Stimulated activated CD4-positive, alpha-beta T cell treated with anti-CD3 and anti-CD28 coated beads, Interleukin-15, amount 100 ng/mL, for 1 hour (primary cell): ENCODE results near the gene HYAL3.
A peak's percentile ranks its signal among the peaks of the same experiment; 100 is the strongest.
"Not testable (repeated sequence)": the region's sequence is repeated elsewhere in the genome, so short reads cannot be mapped to it uniquely, and the experiment has no call there.

Experiments used
- DNase-seq, 2 donors: peaks; one replicate each; pipeline ENCODE4 v3.0.0-alpha.2; 2020; ENCODE audit warnings: low read depth in 1 of 2, low spot score in 1 of 2

The HYAL3 gene

GRCh38 chr3:50316657-50317242 lies 17.5 kb upstream of the HYAL3 start:
- DNase-seq, result peak; percentile 36 to 49

- no peak for DNase-seq
Observed at GRCh38 chr3:50314816-50315215, 15.6 kb upstream of the HYAL3 start.

GRCh38 chr3:50314342-50314741 lies 15.1 kb upstream of the HYAL3 start:
- no peak for DNase-seq

- DNase-seq, result not testable (repeated sequence)
Observed at GRCh38 chr3:50312041-50312440, 12.8 kb upstream of the HYAL3 start.

- DNase-seq, result no peak
Observed at GRCh38 chr3:50304601-50305000, 5.4 kb upstream of the HYAL3 start.

GRCh38 chr3:50303013-50303815 lies 4.0 kb upstream of the HYAL3 start, which contains the start of gene HYAL1:
HYAL1 (minus strand) TSS chr3:50303574; CDS start chr3:50302956, 618 bp downstream.
- no peak for DNase-seq

- DNase-seq, result no peak
Observed at GRCh38 chr3:50302095-50303012, 3.1 kb upstream of the HYAL3 start.

GRCh38 chr3:50300681-50301254 lies 1.6 kb upstream of the HYAL3 start:
- DNase-seq, result no peak

GRCh38 chr3:50299929-50300680 lies 900 bp upstream of the HYAL3 start:
- DNase-seq, result no peak

- no peak for DNase-seq
Observed at GRCh38 chr3:50299638-50299928, 378 bp upstream of the HYAL3 start.

- no peak for DNase-seq
Observed at GRCh38 chr3:50297896-50298725, 1.1 kb downstream of the HYAL3 start.

GRCh38 chr3:50297384-50297775 lies 1.8 kb downstream of the HYAL3 start:
- no peak for DNase-seq

- DNase-seq, result no peak
Observed at GRCh38 chr3:50296721-50297383, 2.4 kb downstream of the HYAL3 start.

GRCh38 chr3:50295553-50296431 lies 3.4 kb downstream of the HYAL3 start:
- no peak for DNase-seq

- no peak for DNase-seq
Observed at GRCh38 chr3:50294492-50295403, 4.5 kb downstream of the HYAL3 start.

GRCh38 chr3:50294089-50294488 lies 5.1 kb downstream of the HYAL3 start:
- DNase-seq, result no peak

- no peak for DNase-seq
Observed at GRCh38 chr3:50293079-50293801, 6.0 kb downstream of the HYAL3 start.
